ENCODE measurements around the gene R3HDM1.

DNA sequence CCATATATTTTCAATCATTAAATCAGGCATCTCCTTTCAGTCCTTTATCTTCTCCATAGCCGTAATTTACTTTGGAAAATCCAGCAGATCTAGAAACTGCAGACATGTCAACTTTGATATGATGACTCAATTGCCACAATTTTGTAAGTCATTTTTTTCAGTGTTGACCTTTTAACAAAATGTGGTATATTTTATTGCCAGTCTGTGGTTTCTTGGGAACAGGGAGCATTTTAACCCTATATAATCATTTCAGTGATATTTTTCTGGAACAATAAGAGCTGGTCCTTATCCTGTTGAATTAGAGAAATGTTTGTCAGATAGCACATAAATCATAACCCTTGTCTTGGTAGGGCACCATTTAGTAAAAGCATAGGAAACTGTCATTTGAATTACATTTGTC, 119.4 kb downstream of the R3HDM1 start:
- TF ChIP-seq ZNF274 (IDR thresholded peaks at IDR 0.05; ENCODE audit: low read depth, low read length) = no peak
- TF ChIP-seq SUZ12 (IDR thresholded peaks at IDR 0.05; ENCODE audit: extremely low read depth, insufficient read depth, insufficient read length) = no peak
- no peak for TF ChIP-seq YY1 (IDR thresholded peaks at IDR 0.05; ENCODE audit: insufficient read depth, insufficient read length)

All from NT2/D1 (cell line).